ENCODE data around the gene SMIM3. TPM values are rescaled to one million over a fixed set of nuclear protein-coding genes. Genes with fewer than 3 reads are reported as not detected.
"Not testable (repeated sequence)": the region's sequence is repeated elsewhere in the genome, so short reads cannot be mapped to it uniquely, and the experiment has no call there.

The SMIM3 gene
- polyA plus RNA-seq, 4 donors: 14.2 to 24.6 (median 20.3) TPM

GRCh38 chr5:150815010-150815409 is 36.5 kb downstream of the SMIM3 start:
- Histone ChIP-seq H3K27me3 (ENCODE audit: control insufficient read depth in 3 of 3, insufficient read depth in 3 of 3, low read length in 3 of 3) (no peaks in the 10 kb centered on the region), H3K9me3 (ENCODE audit: control insufficient read depth in 2 of 2, insufficient read depth in 1 of 2, low read depth in 1 of 2, low read length in 1 of 2) (peaks cover 0 to 9% of the 10 kb centered on the region in 2 donors), H3K36me3 (ENCODE audit: control insufficient read depth in 3 of 3, insufficient read depth in 2 of 3, low read depth in 1 of 3, low read length in 3 of 3) (no peaks in the 10 kb centered on the region), H3K4me3 (ENCODE audit: low read depth in 1 of 3, low read length in 3 of 3) (no peak overlapping the region), H3K4me1 (ENCODE audit: control insufficient read depth in 3 of 3, insufficient read depth in 2 of 3, low read depth in 1 of 3, low read length in 2 of 3) (no peaks in the 10 kb centered on the region), H3K27ac (ENCODE audit: low read depth in 1 of 3, low read length in 2 of 3) (no peak overlapping the region)
- DNase-seq (no peak), FAIRE-seq (no peak)

- Histone ChIP-seq H3K36me3 (ENCODE audit: control insufficient read depth in 3 of 3, insufficient read depth in 2 of 3, low read depth in 1 of 3, low read length in 3 of 3) (no peaks in the 10 kb centered on the region), H3K27me3 (ENCODE audit: control insufficient read depth in 3 of 3, insufficient read depth in 3 of 3, low read length in 3 of 3) (no peaks in the 10 kb centered on the region), H3K27ac (ENCODE audit: low read depth in 1 of 3, low read length in 2 of 3) (no peak overlapping the region), H3K4me3 (ENCODE audit: low read depth in 1 of 3, low read length in 3 of 3) (no peak overlapping the region), H3K9me3 (ENCODE audit: control insufficient read depth in 2 of 2, insufficient read depth in 1 of 2, low read depth in 1 of 2, low read length in 1 of 2) (peaks cover 0 to 11% of the 10 kb centered on the region in 2 donors), H3K4me1 (ENCODE audit: control insufficient read depth in 3 of 3, insufficient read depth in 2 of 3, low read depth in 1 of 3, low read length in 2 of 3) (no peaks in the 10 kb centered on the region)
- 81 to 88% (median 81%) methylated on average over 2 of the region's 2 CpGs for WGBS, 3 donors
- FAIRE-seq: no peak
- DNase-seq: no peak
Measured at GRCh38 chr5:150816946-150817345, 38.4 kb downstream of the SMIM3 start.

- no peak overlapping the region for H3K27ac ChIP-seq (ENCODE audit: low read depth in 1 of 3, low read length in 2 of 3)
- H3K9me3 ChIP-seq (ENCODE audit: control insufficient read depth in 2 of 2, insufficient read depth in 1 of 2, low read depth in 1 of 2, low read length in 1 of 2): peaks cover 0 to 7% of the 10 kb centered on the region in 2 donors
- no peaks in the 10 kb centered on the region for H3K27me3 ChIP-seq (ENCODE audit: control insufficient read depth in 3 of 3, insufficient read depth in 3 of 3, low read length in 3 of 3)
- no peak for DNase-seq
- no peaks in the 10 kb centered on the region for H3K36me3 ChIP-seq (ENCODE audit: control insufficient read depth in 3 of 3, insufficient read depth in 2 of 3, low read depth in 1 of 3, low read length in 3 of 3)
- H3K4me3 ChIP-seq (ENCODE audit: low read depth in 1 of 3, low read length in 3 of 3): no peak overlapping the region
- 72 to 78% (median 75%) methylated on average over 5 of the region's 5 CpGs for WGBS, 3 donors
- no peak for FAIRE-seq
- H3K4me1 ChIP-seq (ENCODE audit: control insufficient read depth in 3 of 3, insufficient read depth in 2 of 3, low read depth in 1 of 3, low read length in 2 of 3): no peaks in the 10 kb centered on the region
Measured at GRCh38 chr5:150829744-150830143, 51.2 kb downstream of the SMIM3 start.

GRCh38 chr5:150831821-150832220 is 53.3 kb downstream of the SMIM3 start:
- H3K4me1 ChIP-seq (ENCODE audit: control insufficient read depth in 3 of 3, insufficient read depth in 2 of 3, low read depth in 1 of 3, low read length in 2 of 3); H3K27ac ChIP-seq (ENCODE audit: low read depth in 1 of 3, low read length in 2 of 3); H3K27me3 ChIP-seq (ENCODE audit: control insufficient read depth in 3 of 3, insufficient read depth in 3 of 3, low read length in 3 of 3); H3K36me3 ChIP-seq (ENCODE audit: control insufficient read depth in 3 of 3, insufficient read depth in 2 of 3, low read depth in 1 of 3, low read length in 3 of 3); H3K4me3 ChIP-seq (ENCODE audit: low read depth in 1 of 3, low read length in 3 of 3); H3K9me3 ChIP-seq (ENCODE audit: control insufficient read depth in 2 of 2, insufficient read depth in 1 of 2, low read depth in 1 of 2, low read length in 1 of 2); FAIRE-seq; DNase-seq: not testable (repeated sequence)
- WGBS, 3 donors: 76 to 80% (median 79%) methylated on average over 3 of the region's 3 CpGs

- Histone ChIP-seq H3K27ac (ENCODE audit: low read depth in 1 of 3, low read length in 2 of 3) (no peak overlapping the region), H3K4me3 (ENCODE audit: low read depth in 1 of 3, low read length in 3 of 3) (no peak overlapping the region), H3K9me3 (ENCODE audit: control insufficient read depth in 2 of 2, insufficient read depth in 1 of 2, low read depth in 1 of 2, low read length in 1 of 2) (peaks cover 0 to 7% of the 10 kb centered on the region in 2 donors), H3K27me3 (ENCODE audit: control insufficient read depth in 3 of 3, insufficient read depth in 3 of 3, low read length in 3 of 3) (peaks cover 0 to 17% (median 0%) of the 10 kb centered on the region in 3 donors), H3K36me3 (ENCODE audit: control insufficient read depth in 3 of 3, insufficient read depth in 2 of 3, low read depth in 1 of 3, low read length in 3 of 3) (no peaks in the 10 kb centered on the region), H3K4me1 (ENCODE audit: control insufficient read depth in 3 of 3, insufficient read depth in 2 of 3, low read depth in 1 of 3, low read length in 2 of 3) (no peaks in the 10 kb centered on the region)
- FAIRE-seq: no peak
- 85 to 96% (median 92%) methylated on average over 5 of the region's 5 CpGs for WGBS, 3 donors
- DNase-seq: no peak
Measured at GRCh38 chr5:150836064-150836463, 57.5 kb downstream of the SMIM3 start.

GRCh38 chr5:150836703-150837102 is 58.1 kb downstream of the SMIM3 start:
- WGBS, 3 donors: 85 to 92% (median 86%) methylated on average over 3 of the region's 3 CpGs
- no peaks in the 10 kb centered on the region for H3K36me3 ChIP-seq (ENCODE audit: control insufficient read depth in 3 of 3, insufficient read depth in 2 of 3, low read depth in 1 of 3, low read length in 3 of 3)
- H3K27ac ChIP-seq (ENCODE audit: low read depth in 1 of 3, low read length in 2 of 3): no peak overlapping the region
- FAIRE-seq (no peak), DNase-seq (no peak)
- H3K9me3 ChIP-seq (ENCODE audit: control insufficient read depth in 2 of 2, insufficient read depth in 1 of 2, low read depth in 1 of 2, low read length in 1 of 2): peaks cover 0 to 3% of the 10 kb centered on the region in 2 donors
- no peaks in the 10 kb centered on the region for H3K4me1 ChIP-seq (ENCODE audit: control insufficient read depth in 3 of 3, insufficient read depth in 2 of 3, low read depth in 1 of 3, low read length in 2 of 3)
- no peak overlapping the region for H3K4me3 ChIP-seq (ENCODE audit: low read depth in 1 of 3, low read length in 3 of 3)
- peaks cover 0 to 18% (median 0%) of the 10 kb centered on the region in 3 donors for H3K27me3 ChIP-seq (ENCODE audit: control insufficient read depth in 3 of 3, insufficient read depth in 3 of 3, low read length in 3 of 3)

GRCh38 chr5:150845185-150845859 is 66.8 kb downstream of the SMIM3 start:
- not testable (repeated sequence) for H3K36me3 ChIP-seq (ENCODE audit: control insufficient read depth in 3 of 3, insufficient read depth in 2 of 3, low read depth in 1 of 3, low read length in 3 of 3); H3K27ac ChIP-seq (ENCODE audit: low read depth in 1 of 3, low read length in 2 of 3); FAIRE-seq; H3K9me3 ChIP-seq (ENCODE audit: control insufficient read depth in 2 of 2, insufficient read depth in 1 of 2, low read depth in 1 of 2, low read length in 1 of 2); DNase-seq; H3K27me3 ChIP-seq (ENCODE audit: control insufficient read depth in 3 of 3, insufficient read depth in 3 of 3, low read length in 3 of 3); H3K4me3 ChIP-seq (ENCODE audit: low read depth in 1 of 3, low read length in 3 of 3); H3K4me1 ChIP-seq (ENCODE audit: control insufficient read depth in 3 of 3, insufficient read depth in 2 of 3, low read depth in 1 of 3, low read length in 2 of 3)
- WGBS, 3 donors: 86 to 95% (median 88%) methylated on average over 18 to 32 of the region's 32 CpGs

GRCh38 chr5:150846308-150846653 is 67.7 kb downstream of the SMIM3 start, which contains the start of gene IRGM:
Gene IRGM, plus strand, starts transcription at chr5:150846521. Its CDS starts 1,603 bp downstream, at chr5:150848124.
- DNase-seq; H3K36me3 ChIP-seq (ENCODE audit: control insufficient read depth in 3 of 3, insufficient read depth in 2 of 3, low read depth in 1 of 3, low read length in 3 of 3); H3K9me3 ChIP-seq (ENCODE audit: control insufficient read depth in 2 of 2, insufficient read depth in 1 of 2, low read depth in 1 of 2, low read length in 1 of 2); FAIRE-seq; H3K27ac ChIP-seq (ENCODE audit: low read depth in 1 of 3, low read length in 2 of 3); H3K27me3 ChIP-seq (ENCODE audit: control insufficient read depth in 3 of 3, insufficient read depth in 3 of 3, low read length in 3 of 3); H3K4me3 ChIP-seq (ENCODE audit: low read depth in 1 of 3, low read length in 3 of 3); H3K4me1 ChIP-seq (ENCODE audit: control insufficient read depth in 3 of 3, insufficient read depth in 2 of 3, low read depth in 1 of 3, low read length in 2 of 3): not testable (repeated sequence)
- 74 to 79% (median 75%) methylated on average over 3 of the region's 3 CpGs for WGBS, 3 donors

Data from small intestine (tissue), 7 donors.